Measurements from ENCODE around the gene RGS9.
"Not testable (repeated sequence)": the region's sequence is repeated elsewhere in the genome, so short reads cannot be mapped to it uniquely, and the experiment has no call there.

The RGS9 gene

GRCh38 chr17:65116515-65116914, 20.7 kb upstream of the RGS9 start:
- not testable (repeated sequence) for DNase-seq

DNA sequence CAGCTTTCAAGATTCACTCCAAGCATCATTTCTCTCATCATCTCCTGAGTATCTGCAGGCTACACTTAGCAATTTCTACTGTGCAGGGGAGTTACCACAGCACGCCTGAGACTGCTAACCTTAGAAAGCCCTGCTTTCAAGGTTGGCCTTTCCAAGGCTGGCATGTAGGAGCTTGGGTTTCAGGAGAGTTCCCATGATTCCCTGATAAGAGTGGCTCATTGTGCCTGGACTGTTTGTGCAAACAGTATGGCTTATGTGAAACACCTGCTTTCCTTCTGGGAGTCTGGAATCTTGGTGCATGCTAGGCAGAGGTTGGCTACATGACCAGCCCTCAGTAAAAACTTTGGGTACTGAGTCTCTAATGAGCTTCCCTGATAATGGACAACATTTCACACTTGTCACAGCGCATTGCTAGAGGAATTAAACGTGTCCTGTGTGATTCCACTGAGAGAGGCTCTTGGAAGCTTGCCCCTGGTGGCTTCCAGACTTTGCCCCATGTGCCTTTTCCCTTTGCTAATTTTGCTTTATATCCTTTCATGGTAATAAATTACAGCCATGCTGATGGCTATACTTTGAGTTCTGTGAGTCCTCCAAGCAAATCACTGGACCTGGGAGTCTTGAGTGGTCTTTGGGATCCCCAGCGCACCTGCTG, 19.7 kb upstream of the RGS9 start:
- no peak for DNase-seq

GRCh38 chr17:65121368-65121767, 15.8 kb upstream of the RGS9 start:
- no peak for DNase-seq

- DNase-seq = no peak
Observed at GRCh38 chr17:65121916-65122806, 15.0 kb upstream of the RGS9 start.

GRCh38 chr17:65122836-65123756, 14.1 kb upstream of the RGS9 start:
- peak; percentile 67 for DNase-seq

DNA sequence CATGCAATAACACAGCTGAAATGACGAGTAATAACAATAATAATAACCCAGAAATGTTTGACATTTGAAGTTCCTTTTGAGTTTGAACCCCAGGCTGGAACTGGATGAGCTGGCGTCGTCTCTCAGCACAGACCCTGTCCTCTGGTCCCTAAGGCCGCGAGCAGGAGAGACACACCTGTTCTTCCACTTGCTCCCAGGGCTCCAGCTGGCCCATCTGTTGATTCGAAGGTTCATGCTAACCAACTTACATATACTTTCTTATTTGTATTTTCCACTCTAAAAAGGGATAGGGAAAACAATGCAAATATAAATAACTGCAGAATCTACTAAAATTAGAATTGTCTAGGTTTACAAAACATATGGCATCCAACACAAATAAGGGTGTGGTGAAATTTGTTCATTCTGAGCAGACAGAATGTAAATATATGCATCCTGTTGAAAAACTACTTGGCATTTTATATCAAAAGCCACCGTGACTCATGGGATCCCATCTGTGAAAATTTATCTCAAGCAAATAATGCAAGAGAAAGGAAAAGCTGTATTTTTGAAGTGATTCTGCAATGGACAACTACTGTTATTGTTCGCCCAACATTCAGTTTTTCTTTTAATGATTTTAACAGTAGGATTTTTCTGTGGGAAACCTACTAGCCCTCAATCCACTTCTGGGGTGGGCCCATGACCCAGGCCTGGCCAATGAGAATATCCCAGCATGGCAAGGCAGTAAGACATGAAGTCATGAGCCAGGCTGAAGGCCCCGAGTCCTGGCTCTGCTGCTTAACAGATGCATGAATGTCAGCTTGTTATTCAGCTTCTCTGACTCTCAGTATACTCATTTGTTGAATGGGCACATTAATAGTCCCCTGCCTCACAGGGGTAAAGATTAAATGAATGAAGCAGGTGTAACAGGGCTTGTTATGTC, 13.2 kb upstream of the RGS9 start:
- no peak for DNase-seq

DNA sequence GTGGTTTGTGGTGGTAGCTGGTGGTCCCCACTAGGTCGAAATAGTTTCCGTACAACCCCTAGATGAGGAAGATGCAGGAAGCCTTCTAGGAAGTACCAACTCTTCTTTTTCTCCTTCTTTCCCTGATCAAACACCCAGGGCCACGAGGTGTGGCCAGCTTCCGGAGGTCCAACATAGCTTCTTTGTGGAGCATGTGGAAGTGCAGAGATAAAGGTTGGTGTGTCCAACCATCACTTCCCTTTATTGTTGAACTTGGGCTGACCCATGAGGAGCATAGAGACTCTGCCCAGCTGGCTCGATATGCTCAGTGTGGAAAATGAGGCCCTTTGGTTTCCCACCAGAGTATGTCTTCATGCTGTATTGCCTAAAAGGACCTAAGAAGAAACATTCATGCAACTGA, 6.3 kb upstream of the RGS9 start:
- DNase-seq = no peak

DNA sequence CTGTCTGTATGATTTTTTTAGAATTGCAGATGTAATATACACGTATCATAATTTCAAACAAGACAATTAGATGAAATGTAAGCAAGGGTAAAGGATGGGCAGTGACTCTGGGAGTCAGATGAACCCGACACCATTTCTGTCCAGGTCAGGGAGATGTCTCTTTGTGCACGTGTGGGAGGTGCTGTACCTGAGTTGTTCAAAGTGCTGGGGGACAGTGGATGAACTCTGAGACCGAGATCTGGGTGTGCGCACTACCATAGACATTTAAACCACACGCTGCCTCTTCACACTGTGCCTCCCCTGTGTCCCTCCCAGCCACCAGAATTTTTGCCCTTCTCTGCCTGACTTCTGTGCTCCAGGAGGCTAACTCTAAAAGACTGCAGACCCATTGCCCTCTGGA, 5.9 kb upstream of the RGS9 start:
- no peak for DNase-seq

GRCh38 chr17:65131946-65132345, 5.2 kb upstream of the RGS9 start:
- DNase-seq = no peak

DNA sequence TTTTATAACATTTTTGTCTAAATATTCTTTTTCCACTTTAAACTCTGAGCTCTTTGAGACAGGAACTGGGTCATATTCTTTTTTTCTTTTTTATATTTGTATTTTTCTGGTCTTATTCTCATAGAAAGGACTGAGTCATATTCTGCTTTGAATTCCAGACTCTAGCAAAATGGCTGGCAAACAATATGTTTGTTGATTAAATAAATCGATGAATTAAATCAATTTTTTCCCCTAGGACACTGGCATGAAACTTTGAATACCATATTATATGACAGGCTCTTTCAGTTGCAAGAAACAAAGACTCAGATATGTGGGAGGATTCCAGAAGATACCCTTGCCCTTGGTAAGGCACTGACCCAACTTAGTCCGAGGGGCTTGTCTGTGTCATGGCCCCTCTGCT, 3.1 kb upstream of the RGS9 start:
- no peak for DNase-seq

DNA sequence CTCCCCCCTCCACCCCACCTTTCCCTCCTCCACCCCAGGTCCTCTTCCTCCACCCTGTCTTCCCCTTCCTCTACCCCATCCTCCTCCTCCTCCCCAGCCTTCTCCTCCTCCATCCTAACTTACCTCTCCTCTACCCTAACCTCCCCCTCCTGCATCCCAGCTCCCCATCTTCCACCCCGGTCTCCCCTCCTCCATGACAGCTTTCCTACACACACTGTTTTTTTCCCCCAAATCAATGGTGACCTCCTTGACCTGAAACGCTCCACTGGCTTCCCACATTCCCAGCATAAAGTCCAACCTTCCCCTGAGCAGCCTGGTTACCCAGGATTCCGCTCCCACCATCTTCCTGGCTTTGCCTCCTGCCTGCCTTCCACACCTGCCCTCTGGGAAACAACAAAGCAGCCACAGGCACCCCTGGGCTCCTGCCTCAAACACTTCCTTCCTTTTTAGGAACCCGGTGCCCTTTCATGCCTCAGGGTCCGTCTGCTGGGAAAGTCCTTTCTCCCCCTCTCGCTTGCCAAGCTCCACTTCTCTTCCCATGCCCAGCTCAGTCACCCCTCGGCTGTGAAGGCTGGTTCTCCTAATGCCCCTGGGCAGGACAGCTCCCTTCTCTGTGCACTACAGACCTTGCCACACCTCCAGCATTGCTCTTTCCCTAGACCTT, 2.1 kb downstream of the RGS9 start:
- DNase-seq = no peak

DNA sequence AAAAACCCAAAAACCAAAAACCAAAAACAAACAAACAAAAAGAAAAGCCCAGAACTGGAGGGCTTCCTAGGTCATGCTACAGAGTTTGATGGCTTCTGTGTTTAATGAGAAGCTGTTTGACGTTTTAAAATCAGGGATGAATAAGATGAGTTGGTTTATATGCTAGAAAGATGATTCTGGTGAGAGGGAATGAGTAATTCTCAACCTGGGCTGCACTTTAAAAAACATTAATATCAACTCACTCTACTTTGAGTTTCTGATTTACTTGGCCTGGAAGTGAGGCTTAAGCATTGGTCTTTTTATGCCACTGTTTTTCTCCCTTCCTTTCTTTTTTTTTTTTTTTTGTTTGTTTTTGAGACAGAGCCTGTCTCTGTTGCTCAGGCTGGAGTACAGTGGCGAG, 5.1 kb downstream of the RGS9 start:
- no peak for DNase-seq

GRCh38 chr17:65143889-65144604, 6.9 kb downstream of the RGS9 start:
- no peak for DNase-seq

DNA sequence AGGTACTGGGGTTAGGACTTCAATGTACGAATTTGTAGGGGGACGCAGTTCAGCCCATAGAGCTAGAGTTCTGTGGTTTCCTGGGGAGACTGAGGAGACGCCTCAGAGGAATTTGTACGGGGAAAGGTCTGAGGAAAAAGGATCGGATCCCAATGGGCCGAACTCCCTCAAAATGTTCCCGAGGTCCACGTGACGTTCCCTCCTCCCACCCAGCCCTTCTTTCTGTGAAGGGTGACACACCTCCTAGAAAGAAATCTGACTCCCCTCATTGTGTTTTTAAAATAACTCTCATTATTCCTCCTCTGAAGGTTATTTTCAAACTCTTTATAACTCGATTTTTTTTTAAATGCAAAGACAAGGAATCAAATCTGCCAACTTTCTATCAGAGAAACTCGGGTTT, 8.6 kb downstream of the RGS9 start:
- no peak for DNase-seq

GRCh38 chr17:65147955-65148354, 10.8 kb downstream of the RGS9 start:
- no peak for DNase-seq

DNA sequence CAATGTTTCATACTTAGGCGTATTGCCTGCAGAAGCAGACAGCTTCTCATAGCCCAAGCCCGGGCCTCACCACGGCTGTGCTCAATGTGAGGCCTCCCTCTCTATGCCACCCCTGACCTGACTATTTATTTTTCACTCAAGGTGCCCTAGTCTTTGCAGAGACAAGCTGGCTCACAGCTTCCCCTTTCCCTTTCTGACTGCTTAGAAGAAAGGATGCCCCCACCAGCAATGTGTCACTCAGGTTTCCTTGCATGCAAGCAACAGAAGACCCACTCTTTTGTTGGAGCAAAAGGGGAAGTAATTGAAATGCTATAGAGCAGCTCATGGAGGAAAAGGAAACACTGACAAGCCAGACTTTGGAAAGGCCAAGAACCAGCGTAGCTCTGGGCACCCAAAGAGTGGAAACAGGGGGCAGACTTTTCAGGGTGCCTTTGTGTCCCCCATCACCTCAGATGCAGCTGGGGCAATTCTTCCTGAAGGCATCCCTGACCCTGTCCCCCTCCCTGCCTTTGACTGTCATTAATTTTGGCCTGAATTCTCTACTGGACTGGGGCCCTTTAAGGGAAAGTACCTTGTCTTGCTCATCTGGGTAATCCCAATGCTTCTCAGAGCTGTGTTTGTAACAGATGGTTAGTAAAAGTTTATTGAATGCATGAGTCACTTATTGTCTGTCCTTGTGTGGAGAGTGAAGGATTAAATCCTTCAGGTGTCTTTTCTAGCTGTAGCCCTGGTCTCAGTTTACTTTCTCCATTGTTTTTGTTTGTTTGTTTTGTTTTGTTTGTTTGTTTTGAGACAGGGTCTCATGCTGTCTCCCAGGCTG, 17.8 kb downstream of the RGS9 start:
- DNase-seq = no peak

DNA sequence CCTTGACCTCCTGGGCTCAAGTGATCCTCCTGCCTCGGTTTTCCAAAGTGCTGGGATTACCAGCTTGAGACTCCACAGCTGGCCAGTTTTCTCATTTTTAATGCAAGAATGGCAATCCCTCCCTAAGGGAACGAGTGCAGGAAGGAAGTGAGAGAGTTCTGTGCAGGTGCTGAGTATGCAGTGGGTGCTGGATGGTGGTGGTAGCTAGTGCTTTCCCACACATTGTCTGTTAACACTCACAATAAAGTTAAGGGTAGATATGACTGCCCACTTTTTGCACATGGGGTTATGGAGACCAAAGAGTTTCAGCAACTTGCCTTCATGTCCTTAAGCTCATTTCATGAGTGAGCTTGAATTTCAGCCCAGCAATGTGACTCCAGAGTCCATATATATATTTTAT, 18.5 kb downstream of the RGS9 start:
- DNase-seq = no peak

- DNase-seq = no peak
Observed at GRCh38 chr17:65156185-65156834, 19.1 kb downstream of the RGS9 start.

- no peak for DNase-seq
Observed at GRCh38 chr17:65156835-65157565, 19.8 kb downstream of the RGS9 start.
